MM.1S (cell line): ENCODE data around the gene ATP8B1.
"Not testable (repeated sequence)": the region's sequence is repeated elsewhere in the genome, so short reads cannot be mapped to it uniquely, and the experiment has no call there.

Source experiments
- DNase-seq: peaks from one replicate; pipeline ENCODE4 v3.0.0-alpha.2; 2015
- H2AFZ ChIP-seq: fragments of 300-600 bp; sonication (generic); 2 replicates; pipeline ENCODE4 v1.6.0; 2016; ENCODE audit warnings: antibody characterized with exemption, low read length
- H3F3A ChIP-seq: fragments of 300-600 bp; sonication (generic); 2 replicates; pipeline ENCODE4 v1.6.1; 2016; ENCODE audit warnings: mild to moderate bottlenecking, antibody characterized with exemption, low read length, moderate library complexity, mixed read lengths; ENCODE audit not compliant: insufficient read depth
- H3K27ac ChIP-seq: fragments of 300-600 bp; sonication (generic); 2 replicates; pipeline ENCODE4 v1.5.1; 2016; ENCODE audit warnings: mild to moderate bottlenecking, low read length
- H3K27me3 ChIP-seq: fragments of 300-600 bp; sonication (generic); replicated peaks from 2 replicates; pipeline ENCODE4 v1.6.0; 2016; ENCODE audit warnings: low read length; ENCODE audit not compliant: insufficient read depth
- H3K36me3 ChIP-seq: fragments of 300-600 bp; sonication (generic); replicated peaks from 2 replicates; pipeline ENCODE4 v1.6.1; 2016; ENCODE audit warnings: mild to moderate bottlenecking, low read length, mixed read lengths; ENCODE audit not compliant: insufficient read depth
- H3K4me1 ChIP-seq: fragments of 300-600 bp; sonication (generic); 2 replicates; pipeline ENCODE4 v1.6.1; 2016; ENCODE audit warnings: low read length, mixed read lengths
- H3K4me2 ChIP-seq: fragments of 300-600 bp; sonication (generic); 2 replicates; pipeline ENCODE4 v1.6.0; 2016; ENCODE audit warnings: low read depth, low read length
- H3K4me3 ChIP-seq: fragments of 300-600 bp; sonication (generic); 2 replicates; pipeline ENCODE4 v1.5.1; 2016; ENCODE audit warnings: low read length, mixed read lengths
- H3K79me2 ChIP-seq: fragments of 300-600 bp; sonication (generic); 2 replicates; pipeline ENCODE4 v1.6.1; 2016; ENCODE audit warnings: mixed run types, low read length, mixed read lengths
- H3K9ac ChIP-seq: fragments of 300-600 bp; sonication (generic); 2 replicates; pipeline ENCODE4 v1.6.1; 2016; ENCODE audit warnings: low read length, mixed read lengths
- H3K9me2 ChIP-seq: fragments of 300-600 bp; sonication (generic); replicated peaks from 2 replicates; pipeline ENCODE4 v1.6.1; 2016; ENCODE audit warnings: mild to moderate bottlenecking, low read length, mixed read lengths; ENCODE audit not compliant: insufficient read depth
- H3K9me3 ChIP-seq: fragments of 300-600 bp; sonication (generic); replicated peaks from 2 replicates; pipeline ENCODE4 v1.6.1; 2016; ENCODE audit warnings: mild to moderate bottlenecking, low read length, mixed read lengths; ENCODE audit not compliant: insufficient read depth
- H4K20me1 ChIP-seq: fragments of 300-600 bp; sonication (generic); 2 replicates; pipeline ENCODE4 v1.6.1; 2016; ENCODE audit warnings: mild to moderate bottlenecking, low read length, moderate library complexity, mixed read lengths; ENCODE audit not compliant: insufficient read depth
- CTCF ChIP-seq: fragments of 300-600 bp; sonication (generic); IDR thresholded peaks from 2 replicates; pipeline ENCODE4 v1.5.1; 2016; ENCODE audit warnings: antibody characterized with exemption, low read length, mixed read lengths
- EZH2 ChIP-seq: fragments of 300-600 bp; sonication (generic); optimal IDR thresholded peaks from 2 replicates; pipeline ENCODE3; 2017; ENCODE audit warnings: low read depth, mild to moderate bottlenecking, antibody characterized with exemption, low read length, mixed read lengths
- EZH2phosphoT487 ChIP-seq: fragments of 300-600 bp; sonication (generic); IDR thresholded peaks from 2 replicates; pipeline ENCODE4 v1.6.1; 2018; ENCODE audit warnings: antibody characterized with exemption, low read length

Gene ATP8B1

GRCh38 chr18:57741273-57741672, 61.8 kb downstream of the ATP8B1 start:
- DNase-seq, result no peak
- H4K20me1 ChIP-seq, result no peaks in the 10 kb centered on the region
- TF ChIP-seq EZH2 (no peak), EZH2phosphoT487 (no peak), CTCF (no peak)
- H3K9me2 ChIP-seq, result no peaks in the 10 kb centered on the region
- H3K9me3 ChIP-seq, result no peaks in the 10 kb centered on the region
- no peak overlapping the region for H2AFZ ChIP-seq
- H3K79me2 ChIP-seq, result no peaks in the 10 kb centered on the region
- H3K27me3 ChIP-seq, result no peaks in the 10 kb centered on the region
- no peak overlapping the region for H3K9ac ChIP-seq
- no peaks in the 10 kb centered on the region for H3F3A ChIP-seq
- H3K27ac ChIP-seq, result no peak overlapping the region
- H3K4me1 ChIP-seq, result no peaks in the 10 kb centered on the region
- H3K4me3 ChIP-seq, result no peak overlapping the region
- no peaks in the 10 kb centered on the region for H3K36me3 ChIP-seq
- no peak overlapping the region for H3K4me2 ChIP-seq

DNA sequence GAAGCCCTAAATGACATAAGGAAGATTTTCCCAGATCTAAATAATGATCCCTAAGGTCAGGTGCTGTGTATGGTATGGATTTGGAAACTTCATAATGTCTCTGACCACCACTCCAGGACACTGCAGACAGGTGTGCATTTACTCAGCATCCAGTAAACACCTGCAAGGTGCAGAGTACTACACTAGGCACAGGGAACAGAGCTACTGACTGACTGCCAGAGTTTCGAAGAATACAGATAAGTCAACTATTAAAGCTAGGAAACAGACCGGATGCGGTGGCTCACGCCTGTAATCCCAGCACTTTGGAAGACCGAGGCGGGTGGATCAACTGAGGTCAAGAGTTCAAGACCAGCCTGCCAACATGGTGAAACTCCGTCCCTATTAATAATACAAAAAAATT, 65.0 kb downstream of the ATP8B1 start:
- no peak overlapping the region for H3K4me3 ChIP-seq
- H3K9me2 ChIP-seq, result no peaks in the 10 kb centered on the region
- no peaks in the 10 kb centered on the region for H3K9me3 ChIP-seq
- H3K27ac ChIP-seq, result no peak overlapping the region
- H2AFZ ChIP-seq, result no peak overlapping the region
- no peaks in the 10 kb centered on the region for H4K20me1 ChIP-seq
- H3K9ac ChIP-seq, result no peak overlapping the region
- no peaks in the 10 kb centered on the region for H3K36me3 ChIP-seq
- H3K27me3 ChIP-seq, result no peaks in the 10 kb centered on the region
- DNase-seq, result no peak
- no peaks in the 10 kb centered on the region for H3K79me2 ChIP-seq
- TF ChIP-seq CTCF (no peak), EZH2phosphoT487 (no peak), EZH2 (no peak)
- H3K4me1 ChIP-seq, result no peaks in the 10 kb centered on the region
- no peaks in the 10 kb centered on the region for H3F3A ChIP-seq
- no peak overlapping the region for H3K4me2 ChIP-seq

GRCh38 chr18:57737400-57738060, 65.6 kb downstream of the ATP8B1 start:
- Histone ChIP-seq H3K36me3 (no peaks in the 10 kb centered on the region), H3K9me3 (no peaks in the 10 kb centered on the region), H4K20me1 (no peaks in the 10 kb centered on the region), H3K9me2 (no peaks in the 10 kb centered on the region), H3K4me2 (no peak overlapping the region), H3K4me3 (no peak overlapping the region), H3K79me2 (no peaks in the 10 kb centered on the region), H3F3A (no peaks in the 10 kb centered on the region), H3K27ac (no peak overlapping the region), H3K9ac (no peak overlapping the region), H3K4me1 (no peaks in the 10 kb centered on the region), H3K27me3 (no peaks in the 10 kb centered on the region), H2AFZ (no peak overlapping the region)
- no peak for DNase-seq
- TF ChIP-seq CTCF, result no peak
- no peak for TF ChIP-seq EZH2
- TF ChIP-seq EZH2phosphoT487, result no peak

DNA sequence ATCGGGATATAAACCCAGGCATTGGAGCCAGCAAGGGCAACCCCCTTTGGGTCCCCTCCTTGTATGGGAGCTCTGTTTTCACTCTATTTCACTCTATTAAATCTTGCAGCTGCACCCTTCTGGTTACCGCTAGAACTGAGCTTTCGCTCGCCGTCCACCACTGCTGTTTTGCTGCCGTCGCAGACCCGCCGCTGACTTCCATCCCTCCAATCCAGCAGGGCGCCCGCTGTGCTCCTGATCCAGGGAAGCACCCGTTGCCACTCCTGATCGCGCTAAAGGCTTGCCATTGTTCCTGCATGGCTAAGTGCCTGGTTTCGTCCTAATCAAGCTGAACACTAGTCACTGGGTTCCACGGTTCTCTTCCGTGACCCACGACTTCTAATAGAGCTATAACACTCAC, 68.1 kb downstream of the ATP8B1 start:
- H4K20me1 ChIP-seq, H3K4me1 ChIP-seq, H3K27me3 ChIP-seq, H3F3A ChIP-seq, H3K4me3 ChIP-seq, H3K9ac ChIP-seq, H3K9me2 ChIP-seq, H3K4me2 ChIP-seq, H3K27ac ChIP-seq, H2AFZ ChIP-seq, H3K36me3 ChIP-seq, DNase-seq, H3K79me2 ChIP-seq, H3K9me3 ChIP-seq: not testable (repeated sequence)
